ENCODE data around the gene HPSE2. TPM values are rescaled to one million over a fixed set of nuclear protein-coding genes. Genes with fewer than 3 reads are reported as not detected.

The HPSE2 gene
- total RNA-seq, 4 donors from 2014 or later = 0.57 to 3.6 (median 1.5) TPM

- intact Hi-C loops (cut with DNase I; ENCODE audit: low total_unique reads) = no loop called here
- WGBS, 2 donors = 70 to 79% methylated on average over 2 of the region's 2 CpGs
These were observed 284.2 kb downstream of the HPSE2 start for GRCh38 chr10:98951269-98952000.

GRCh38 chr10:98950106-98950505, 285.5 kb downstream of the HPSE2 start:
- TF ChIP-seq, protein P1, sequence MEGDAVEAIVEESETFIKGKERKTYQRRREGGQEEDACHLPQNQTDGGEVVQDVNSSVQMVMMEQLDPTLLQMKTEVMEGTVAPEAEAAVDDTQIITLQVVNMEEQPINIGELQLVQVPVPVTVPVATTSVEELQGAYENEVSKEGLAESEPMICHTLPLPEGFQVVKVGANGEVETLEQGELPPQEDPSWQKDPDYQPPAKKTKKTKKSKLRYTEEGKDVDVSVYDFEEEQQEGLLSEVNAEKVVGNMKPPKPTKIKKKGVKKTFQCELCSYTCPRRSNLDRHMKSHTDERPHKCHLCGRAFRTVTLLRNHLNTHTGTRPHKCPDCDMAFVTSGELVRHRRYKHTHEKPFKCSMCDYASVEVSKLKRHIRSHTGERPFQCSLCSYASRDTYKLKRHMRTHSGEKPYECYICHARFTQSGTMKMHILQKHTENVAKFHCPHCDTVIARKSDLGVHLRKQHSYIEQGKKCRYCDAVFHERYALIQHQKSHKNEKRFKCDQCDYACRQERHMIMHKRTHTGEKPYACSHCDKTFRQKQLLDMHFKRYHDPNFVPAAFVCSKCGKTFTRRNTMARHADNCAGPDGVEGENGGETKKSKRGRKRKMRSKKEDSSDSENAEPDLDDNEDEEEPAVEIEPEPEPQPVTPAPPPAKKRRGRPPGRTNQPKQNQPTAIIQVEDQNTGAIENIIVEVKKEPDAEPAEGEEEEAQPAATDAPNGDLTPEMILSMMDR (IDR thresholded peaks at IDR 0.05) = no peak
- TF ChIP-seq POLR2A (IDR thresholded peaks at IDR 0.05) = no peak
- intact Hi-C loops (cut with DNase I; ENCODE audit: low total_unique reads) = no loop called here
- no peak overlapping the region for H3K4me3 ChIP-seq (ENCODE audit: low read depth, poor library complexity, severe bottlenecking)
- no peak for DNase-seq (ENCODE audit: low spot score in 2 of 2)
- 51 to 67% methylated on average over 2 of the region's 2 CpGs for WGBS, 2 donors

More at GRCh38 chr10:98951269-98952000, 284.2 kb downstream of the HPSE2 start:
- no peak for DNase-seq (ENCODE audit: low spot score in 2 of 2)
- TF ChIP-seq, protein P1 (IDR thresholded peaks at IDR 0.05) = no peak
- no peak for TF ChIP-seq POLR2A (IDR thresholded peaks at IDR 0.05)
- no peak overlapping the region for H3K4me3 ChIP-seq (ENCODE audit: low read depth, poor library complexity, severe bottlenecking)

- H3K4me3 ChIP-seq (ENCODE audit: low read depth, poor library complexity, severe bottlenecking) = no peak overlapping the region
- intact Hi-C loops (cut with DNase I; ENCODE audit: low total_unique reads) = no loop called here
- no peak for DNase-seq (ENCODE audit: low spot score in 2 of 2)
- TF ChIP-seq, protein P1 (IDR thresholded peaks at IDR 0.05) = no peak
- TF ChIP-seq POLR2A (IDR thresholded peaks at IDR 0.05) = no peak
These were observed 286.3 kb downstream of the HPSE2 start for GRCh38 chr10:98949306-98949705.

GRCh38 chr10:98943681-98944080, 292.0 kb downstream of the HPSE2 start:
- TF ChIP-seq, protein P1 (IDR thresholded peaks at IDR 0.05) = no peak
- TF ChIP-seq POLR2A (IDR thresholded peaks at IDR 0.05) = no peak
- intact Hi-C loops (cut with DNase I; ENCODE audit: low total_unique reads) = no loop called here
- no peak overlapping the region for H3K4me3 ChIP-seq (ENCODE audit: low read depth, poor library complexity, severe bottlenecking)
- WGBS, 2 donors = 64 to 69% methylated on average over 1 of the region's 1 CpG
- no peak for DNase-seq (ENCODE audit: low spot score in 2 of 2)

DNA sequence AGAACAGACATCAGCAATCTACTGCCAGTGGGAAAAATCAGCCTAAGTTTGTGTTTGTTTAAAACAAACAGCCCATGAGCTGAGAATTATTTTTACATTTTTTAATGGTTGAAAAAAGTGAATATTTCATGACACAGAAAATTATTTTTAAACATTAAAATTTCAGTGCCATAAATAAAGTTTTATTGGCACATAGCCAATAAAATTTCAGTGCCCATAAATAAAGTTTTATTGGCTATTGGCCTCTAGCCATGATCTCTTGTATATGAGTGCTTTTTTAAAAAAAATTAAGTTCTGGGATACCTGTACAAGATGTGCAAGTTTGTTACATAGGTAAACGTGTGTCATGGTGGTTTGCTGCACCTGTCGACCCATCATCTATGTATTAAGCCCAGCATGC, 305.9 kb downstream of the HPSE2 start:
- H3K4me3 ChIP-seq (ENCODE audit: low read depth, poor library complexity, severe bottlenecking) = no peak overlapping the region
- TF ChIP-seq, protein P1 (IDR thresholded peaks at IDR 0.05) = no peak
- TF ChIP-seq POLR2A (IDR thresholded peaks at IDR 0.05) = no peak
- intact Hi-C loops (cut with DNase I; ENCODE audit: low total_unique reads) = no loop called here
- WGBS, 2 donors = 74 to 81% methylated on average over 2 of the region's 2 CpGs
- DNase-seq (ENCODE audit: low spot score in 2 of 2) = no peak

DNA sequence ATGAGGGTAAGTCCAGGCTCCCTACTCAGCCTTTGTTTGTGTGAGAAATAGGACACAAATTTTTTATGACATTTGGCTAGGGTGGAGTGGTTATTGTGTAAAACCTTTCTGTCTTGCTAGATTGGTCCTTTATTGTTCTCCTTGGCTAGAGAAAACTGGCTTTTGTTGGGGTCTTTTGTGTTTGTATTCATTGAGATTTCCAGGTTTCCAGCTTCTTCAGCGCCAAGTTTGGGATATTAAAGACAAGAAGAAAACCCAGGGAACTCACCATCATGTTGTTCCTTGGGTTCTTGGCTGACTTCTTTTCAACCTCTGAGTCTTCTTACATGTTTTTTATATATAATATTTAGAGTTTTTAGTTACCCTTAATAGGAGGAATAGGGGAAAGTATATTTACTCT, 310.0 kb downstream of the HPSE2 start:
- WGBS, 2 donors = 86 to 89% methylated on average over 1 of the region's 1 CpG
- intact Hi-C loops (cut with DNase I; ENCODE audit: low total_unique reads) = no loop called here
- no peak for TF ChIP-seq POLR2A (IDR thresholded peaks at IDR 0.05)
- TF ChIP-seq, protein P1 (IDR thresholded peaks at IDR 0.05) = no peak

More for the DNA sequence above, 310.0 kb downstream of the HPSE2 start:
- H3K4me3 ChIP-seq (ENCODE audit: low read depth, poor library complexity, severe bottlenecking) = no peak overlapping the region
- DNase-seq (ENCODE audit: low spot score in 2 of 2) = no peak
